Cardiac fibroblast (primary cell): ENCODE data around the gene NAGS.
A peak's percentile ranks its signal among the peaks of the same experiment; 100 is the strongest.

Source experiments
- DNase-seq, 2 donors: peaks; one replicate each; pipeline versions ENCODE4 v3.0.0 to v3.0.0-alpha.2; 2010; ENCODE audit warnings: low read depth in 2 of 2
- H3K4me3 ChIP-seq, 2 donors: replicated peaks in 1 of 2; 1 replicate in 1 of 2; 2 replicates in 1 of 2; pipeline ENCODE4 v1.5.1; 2011; ENCODE audit warnings: low read depth in 2 of 2, low read length in 2 of 2, mild to moderate bottlenecking in 2 of 2, moderate library complexity in 1 of 2
- TF ChIP-seq, protein P1 (sequence below): IDR thresholded peaks from one replicate; pipeline ENCODE4 v1.5.1; 2011; ENCODE audit warnings: low read depth, mild to moderate bottlenecking, low read length, inconsistent platforms

NAGS gene

DNA sequence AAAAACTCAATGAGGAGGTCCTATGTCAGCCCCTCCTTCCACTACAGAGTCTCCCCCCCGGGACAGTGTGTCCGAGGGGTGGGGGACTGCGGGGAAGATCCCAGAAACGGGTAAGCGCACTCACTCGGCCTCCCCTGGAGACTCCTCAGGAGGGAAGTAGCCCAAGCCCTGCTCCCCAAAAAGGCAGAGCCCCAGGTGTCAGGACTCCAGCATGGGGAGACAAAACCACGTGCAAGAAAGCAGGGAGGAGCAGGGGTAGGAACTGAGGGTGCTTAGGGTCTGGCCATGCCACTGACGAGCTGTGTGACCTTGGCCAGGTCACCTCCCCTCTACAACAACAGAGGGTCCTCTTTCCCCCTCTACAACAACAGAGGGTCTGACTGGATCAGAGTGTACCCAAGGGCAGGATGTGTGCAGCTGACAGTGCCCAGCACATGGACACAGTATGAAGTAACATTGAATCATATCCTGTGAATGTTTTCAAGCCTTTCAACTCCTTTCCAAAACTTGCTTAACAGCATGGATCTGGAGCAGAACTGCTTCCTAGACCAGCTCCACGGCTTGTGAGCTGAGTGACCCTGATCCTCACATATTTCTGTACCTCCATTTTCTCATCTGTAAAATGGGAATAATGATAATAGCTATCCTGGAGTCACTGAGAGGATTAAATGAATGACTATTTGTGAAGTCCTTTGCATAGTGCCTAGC is 2.1 kb upstream of the NAGS start:
- TF ChIP-seq, protein P1, sequence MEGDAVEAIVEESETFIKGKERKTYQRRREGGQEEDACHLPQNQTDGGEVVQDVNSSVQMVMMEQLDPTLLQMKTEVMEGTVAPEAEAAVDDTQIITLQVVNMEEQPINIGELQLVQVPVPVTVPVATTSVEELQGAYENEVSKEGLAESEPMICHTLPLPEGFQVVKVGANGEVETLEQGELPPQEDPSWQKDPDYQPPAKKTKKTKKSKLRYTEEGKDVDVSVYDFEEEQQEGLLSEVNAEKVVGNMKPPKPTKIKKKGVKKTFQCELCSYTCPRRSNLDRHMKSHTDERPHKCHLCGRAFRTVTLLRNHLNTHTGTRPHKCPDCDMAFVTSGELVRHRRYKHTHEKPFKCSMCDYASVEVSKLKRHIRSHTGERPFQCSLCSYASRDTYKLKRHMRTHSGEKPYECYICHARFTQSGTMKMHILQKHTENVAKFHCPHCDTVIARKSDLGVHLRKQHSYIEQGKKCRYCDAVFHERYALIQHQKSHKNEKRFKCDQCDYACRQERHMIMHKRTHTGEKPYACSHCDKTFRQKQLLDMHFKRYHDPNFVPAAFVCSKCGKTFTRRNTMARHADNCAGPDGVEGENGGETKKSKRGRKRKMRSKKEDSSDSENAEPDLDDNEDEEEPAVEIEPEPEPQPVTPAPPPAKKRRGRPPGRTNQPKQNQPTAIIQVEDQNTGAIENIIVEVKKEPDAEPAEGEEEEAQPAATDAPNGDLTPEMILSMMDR = no peak
- H3K4me3 ChIP-seq = no peak overlapping the region
- peak; percentile 91 to 94 for DNase-seq

DNA sequence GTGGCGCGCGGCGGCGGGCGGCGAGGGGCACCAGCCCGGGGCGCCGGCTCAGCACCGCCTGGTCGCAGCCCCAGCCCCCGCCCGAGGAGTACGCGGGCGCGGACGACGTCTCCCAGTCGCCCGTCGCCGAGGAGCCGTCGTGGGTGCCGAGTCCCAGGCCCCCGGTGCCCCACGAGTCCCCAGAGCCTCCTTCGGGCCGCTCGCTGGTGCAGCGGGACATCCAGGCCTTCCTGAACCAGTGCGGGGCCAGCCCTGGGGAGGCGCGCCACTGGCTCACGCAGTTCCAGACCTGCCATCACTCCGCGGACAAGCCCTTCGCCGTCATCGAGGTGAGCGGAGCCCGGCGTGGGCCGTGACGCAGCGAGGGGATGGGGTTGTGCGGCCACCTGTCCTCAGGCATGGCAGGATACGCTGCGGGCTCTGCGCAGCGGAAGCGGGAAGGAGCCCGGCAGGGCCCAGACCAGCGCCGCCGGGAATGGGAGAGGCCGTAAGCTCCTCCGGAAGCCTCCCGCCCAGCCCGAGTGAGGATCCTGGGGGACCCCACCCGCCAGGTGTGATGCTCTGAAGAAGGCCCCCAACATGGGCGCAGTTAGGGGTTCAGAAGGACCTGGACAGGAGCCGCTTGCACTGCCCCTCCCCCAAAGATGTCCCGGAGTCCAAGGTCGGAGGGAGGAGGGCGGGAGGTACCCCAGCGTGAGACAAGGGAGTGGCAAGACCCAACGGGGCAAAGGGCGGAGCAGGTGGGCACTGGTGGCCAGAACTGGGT is 522 bp downstream of the NAGS start:
- DNase-seq = no peak
- TF ChIP-seq, protein P1 = no peak
- peak overlapping the region; percentile 35 to 59 for H3K4me3 ChIP-seq

DNA sequence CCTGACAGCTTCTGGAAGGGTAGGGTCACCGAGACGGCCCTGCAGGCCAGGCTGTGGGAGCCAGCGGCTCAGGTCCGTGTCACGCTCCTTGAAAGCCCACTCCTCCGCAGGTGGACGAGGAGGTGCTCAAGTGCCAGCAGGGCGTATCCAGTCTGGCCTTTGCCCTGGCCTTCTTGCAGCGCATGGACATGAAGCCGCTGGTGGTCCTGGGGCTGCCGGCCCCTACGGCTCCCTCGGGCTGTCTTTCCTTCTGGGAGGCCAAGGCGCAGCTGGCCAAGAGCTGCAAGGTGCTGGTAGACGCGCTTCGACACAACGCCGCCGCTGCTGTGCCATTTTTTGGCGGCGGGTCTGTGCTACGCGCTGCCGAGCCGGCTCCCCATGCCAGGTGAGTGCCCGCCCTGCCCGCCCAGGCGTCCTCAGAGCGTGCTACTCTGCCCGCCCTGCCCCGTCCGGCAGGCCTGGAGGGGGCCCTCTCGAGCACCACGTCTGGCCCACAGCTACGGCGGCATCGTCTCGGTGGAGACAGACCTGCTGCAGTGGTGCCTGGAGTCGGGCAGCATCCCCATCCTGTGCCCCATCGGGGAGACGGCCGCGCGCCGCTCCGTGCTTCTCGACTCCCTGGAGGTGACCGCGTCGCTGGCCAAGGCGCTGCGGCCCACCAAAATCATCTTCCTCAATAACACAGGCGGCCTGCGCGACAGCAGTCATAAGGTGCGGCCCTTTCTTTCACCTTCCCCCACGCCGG is 1.3 kb downstream of the NAGS start:
- H3K4me3 ChIP-seq = peak overlapping the region; percentile 59 to 70
- TF ChIP-seq, protein P1 = peak; percentile 10
- no peak for DNase-seq

DNA sequence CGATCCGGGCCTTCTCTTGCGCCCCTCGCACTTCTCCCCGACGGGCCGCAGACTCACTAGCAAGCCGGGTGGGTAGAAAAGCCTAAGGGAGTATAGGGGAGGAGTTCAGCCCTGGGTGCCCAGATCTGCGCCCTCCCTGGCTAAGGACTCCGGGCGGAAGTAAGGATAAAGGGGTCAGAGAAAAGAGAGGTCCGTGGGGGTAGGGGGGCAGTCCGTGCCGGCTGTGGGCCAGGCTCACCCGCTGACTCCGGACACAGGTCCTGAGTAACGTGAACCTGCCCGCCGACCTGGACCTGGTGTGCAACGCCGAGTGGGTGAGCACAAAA is 1.8 kb downstream of the NAGS start:
- peak overlapping the region; percentile 59 to 70 for H3K4me3 ChIP-seq
- TF ChIP-seq, protein P1 = no peak
- no peak for DNase-seq

DNA sequence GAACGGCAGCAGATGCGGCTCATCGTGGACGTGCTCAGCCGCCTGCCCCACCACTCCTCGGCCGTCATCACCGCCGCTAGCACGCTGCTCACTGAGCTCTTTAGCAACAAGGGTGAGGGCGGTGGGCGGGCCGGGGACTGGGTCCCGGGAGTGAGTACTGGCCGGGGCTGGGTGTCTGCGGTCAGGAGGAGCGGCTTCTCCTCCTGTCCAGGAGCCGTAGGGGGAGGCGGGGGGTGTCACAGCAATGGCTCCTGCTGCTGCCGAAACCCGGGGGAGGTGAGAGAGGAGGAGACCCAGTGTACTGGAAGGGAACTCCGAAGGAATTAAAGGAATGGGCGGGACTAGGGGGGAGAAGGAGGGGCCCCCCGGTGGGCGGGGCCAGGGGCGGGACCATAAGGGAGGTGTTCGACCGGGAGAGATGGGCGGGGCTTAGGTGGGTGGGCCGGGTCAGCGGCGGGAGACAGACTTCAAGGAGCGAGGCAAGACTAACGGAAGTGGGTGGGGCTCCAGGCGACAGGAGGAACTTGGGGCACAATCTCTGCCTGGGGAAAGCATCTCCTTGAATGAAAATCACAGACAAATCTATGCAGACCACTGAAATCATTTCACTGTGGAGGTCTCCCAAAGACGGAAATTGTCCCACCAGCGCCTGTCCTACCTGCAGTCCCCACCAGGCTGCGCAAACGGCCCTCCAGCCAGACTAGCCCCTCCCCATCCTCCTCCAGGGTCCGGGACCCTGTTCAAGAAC is 2.4 kb downstream of the NAGS start:
- H3K4me3 ChIP-seq = peak overlapping the region; percentile 66 to 70
- peak; percentile 98 for DNase-seq
- TF ChIP-seq, protein P1 = peak; percentile 77
